BLaER1 treated with 17β-estradiol and CSF1 and Interleukin-3, amounts not matched to agents 10 nM and 100 nM (cell line): Measurements from ENCODE around the gene MGST3.
"Not testable (repeated sequence)": the region's sequence is repeated elsewhere in the genome, so short reads cannot be mapped to it uniquely, and the experiment has no call there.

Experiments used
- H3K27ac ChIP-seq, 11 experiments: shearing (Covaris generic); formaldehyde crosslinking; 2 replicates each; pipeline ENCODE4 v1.8.1; 2022
- H3K27me3 ChIP-seq, 11 experiments: shearing (Covaris generic); formaldehyde crosslinking; 2 replicates each; pipeline ENCODE4 v1.8.1; 2022
- H3K36me3 ChIP-seq, 11 experiments: shearing (Covaris generic); formaldehyde crosslinking; 2 replicates each; pipeline ENCODE4 v1.8.1; 2022
- H3K4me1 ChIP-seq, 10 experiments: shearing (Covaris generic); formaldehyde crosslinking; 2 replicates each; pipeline ENCODE4 v1.8.1; 2022
- H3K4me2 ChIP-seq, 11 experiments: shearing (Covaris generic); formaldehyde crosslinking; 2 replicates each; pipeline ENCODE4 v1.8.1; 2022
- H3K4me3 ChIP-seq, 10 experiments: shearing (Covaris generic); formaldehyde crosslinking; 2 replicates each; pipeline ENCODE4 v1.8.1; 2022
- H3K9ac ChIP-seq, 11 experiments: shearing (Covaris generic); formaldehyde crosslinking; 2 replicates each; pipeline ENCODE4 v1.8.1; 2022
- H3K9me3 ChIP-seq, 11 experiments: shearing (Covaris generic); formaldehyde crosslinking; replicated peaks in 1 of 11; 2 replicates each; pipeline ENCODE4 v1.8.1; 2022
- H4K20me1 ChIP-seq, 11 experiments: shearing (Covaris generic); formaldehyde crosslinking; 2 replicates each; pipeline ENCODE4 v1.8.1; 2022
- Cebpa-rat ChIP-seq, 11 experiments: shearing (Covaris generic); IDR thresholded peaks; 2 replicates each; pipeline ENCODE4 v1.8.1; 2022

Gene MGST3

GRCh38 chr1:165630629-165631341, at the start of gene MGST3:
Gene MGST3 (plus strand): TSS chr1:165631234. CDS start chr1:165649848, 18,614 bp downstream.
- TF ChIP-seq Cebpa-rat (IDR thresholded peaks at IDR 0.05): no peak
- Histone ChIP-seq H3K27ac (peak within 1 kb of the TSS; percentile 71 to 90 (median 83)), H3K9ac (peak within 1 kb of the TSS; percentile 74 to 88 (median 83)), H4K20me1 (peaks cover 0 to 32% (median 6%) of the 10 kb centered on the region in 11 experiments; a peak in 9 of 22 replicates), H3K36me3 (peaks cover 0 to 8% (median 0%) of the 10 kb centered on the region in 11 experiments; a peak in 1 of 22 replicates), H3K4me3 (peak within 1 kb of the TSS; percentile 66 to 94 (median 84)), H3K9me3 (no peaks in the 10 kb centered on the region), H3K4me2 (peak within 1 kb of the TSS; percentile 80 to 99 (median 95)), H3K27me3 (no peaks in the 10 kb centered on the region), H3K4me1 (peaks cover 17 to 38% (median 26%) of the 10 kb centered on the region in 10 experiments)

GRCh38 chr1:165581926-165582325, 49.1 kb upstream of the MGST3 start:
- H3K9ac ChIP-seq: no peak overlapping the region
- H3K27me3 ChIP-seq: peaks cover 0 to 8% (median 0%) of the 10 kb centered on the region in 11 experiments; a peak in 2 of 22 replicates
- no peak overlapping the region for H3K4me2 ChIP-seq
- no peaks in the 10 kb centered on the region for H3K36me3 ChIP-seq
- peaks cover 0 to 3% (median 0%) of the 10 kb centered on the region in 11 experiments; a peak in 1 of 22 replicates for H3K9me3 ChIP-seq
- peaks cover 0 to 14% (median 0%) of the 10 kb centered on the region in 10 experiments; a peak in 3 of 20 replicates for H3K4me1 ChIP-seq
- TF ChIP-seq Cebpa-rat (IDR thresholded peaks at IDR 0.05): no peak
- no peaks in the 10 kb centered on the region; a peak in 1 of 22 replicates for H4K20me1 ChIP-seq
- H3K27ac ChIP-seq: no peak overlapping the region
- no peak overlapping the region for H3K4me3 ChIP-seq

- Histone ChIP-seq H3K27me3 (peaks cover 0 to 48% (median 22%) of the 10 kb centered on the region in 11 experiments; a peak in 15 of 22 replicates), H3K4me2 (no peak overlapping the region), H3K4me3 (no peak overlapping the region), H4K20me1 (0 out of 22 replicates have a peak, but pooled peaks cover 0 to 8% (median 0%) of the 10 kb centered on the region in 11 experiments), H3K4me1 (peaks cover 0 to 14% (median 0%) of the 10 kb centered on the region in 10 experiments; a peak in 3 of 20 replicates), H3K36me3 (no peaks in the 10 kb centered on the region), H3K9ac (no peak overlapping the region), H3K9me3 (peaks cover 0 to 3% (median 0%) of the 10 kb centered on the region in 11 experiments; a peak in 1 of 22 replicates), H3K27ac (no peak overlapping the region)
- TF ChIP-seq Cebpa-rat (IDR thresholded peaks at IDR 0.05): no peak
Observed at GRCh38 chr1:165586398-165586797, 44.6 kb upstream of the MGST3 start.

- H3K9me3 ChIP-seq, H3K27ac ChIP-seq, H3K4me1 ChIP-seq, H3K9ac ChIP-seq, H3K4me2 ChIP-seq, H3K4me3 ChIP-seq, H3K36me3 ChIP-seq: not testable (repeated sequence)
- H3K27me3 ChIP-seq: peaks cover 24 to 86% (median 52%) of the 10 kb centered on the region in 11 experiments
- H4K20me1 ChIP-seq: peaks cover 0 to 13% (median 0%) of the 10 kb centered on the region in 11 experiments; a peak in 2 of 22 replicates
Observed at GRCh38 chr1:165591391-165591790, 39.6 kb upstream of the MGST3 start.

- Histone ChIP-seq H3K27me3 (peaks cover 24 to 80% (median 52%) of the 10 kb centered on the region in 11 experiments), H3K36me3 (no peaks in the 10 kb centered on the region), H3K4me1 (peaks cover 5 to 9% (median 7%) of the 10 kb centered on the region in 10 experiments; a peak in 16 of 20 replicates), H3K4me3 (no peak overlapping the region), H3K27ac (no peak overlapping the region), H3K9me3 (no peaks in the 10 kb centered on the region), H3K9ac (no peak overlapping the region), H3K4me2 (no peak overlapping the region), H4K20me1 (peaks cover 0 to 13% (median 0%) of the 10 kb centered on the region in 11 experiments; a peak in 2 of 22 replicates)
- TF ChIP-seq Cebpa-rat (IDR thresholded peaks at IDR 0.05): no peak
Observed at GRCh38 chr1:165592945-165593823, 37.9 kb upstream of the MGST3 start.

- Histone ChIP-seq H3K4me1 (peaks cover 15 to 31% (median 25%) of the 10 kb centered on the region in 10 experiments), H3K27me3 (peaks cover 24 to 59% (median 35%) of the 10 kb centered on the region in 11 experiments), H3K27ac (no peak overlapping the region), H3K36me3 (no peaks in the 10 kb centered on the region), H3K9me3 (no peaks in the 10 kb centered on the region), H4K20me1 (peaks cover 0 to 5% (median 0%) of the 10 kb centered on the region in 11 experiments; a peak in 2 of 22 replicates), H3K4me3 (no peak overlapping the region), H3K9ac (no peak overlapping the region), H3K4me2 (no peak overlapping the region)
- no peak for TF ChIP-seq Cebpa-rat (IDR thresholded peaks at IDR 0.05)
Observed at GRCh38 chr1:165595246-165595938, 35.6 kb upstream of the MGST3 start.

- H3K27me3 ChIP-seq: peaks cover 22 to 36% (median 27%) of the 10 kb centered on the region in 11 experiments
- TF ChIP-seq Cebpa-rat (IDR thresholded peaks at IDR 0.05): no peak
- H3K9me3 ChIP-seq: no peaks in the 10 kb centered on the region
- H3K4me2 ChIP-seq: peak overlapping the region; percentile 78 to 93 (median 88)
- H3K27ac ChIP-seq: peak overlapping the region; percentile 36 to 77 (median 57); a peak in 20 of 22 replicates
- peaks cover 26 to 39% (median 31%) of the 10 kb centered on the region in 10 experiments for H3K4me1 ChIP-seq
- H3K36me3 ChIP-seq: no peaks in the 10 kb centered on the region
- peak overlapping the region; percentile 51 to 73 (median 61) for H3K4me3 ChIP-seq
- H3K9ac ChIP-seq: peak overlapping the region; percentile 58 to 78 (median 71); a peak in 21 of 22 replicates
- H4K20me1 ChIP-seq: no peaks in the 10 kb centered on the region
Observed at GRCh38 chr1:165597883-165598675, 33.0 kb upstream of the MGST3 start.

- no peaks in the 10 kb centered on the region for H4K20me1 ChIP-seq
- TF ChIP-seq Cebpa-rat (IDR thresholded peaks at IDR 0.05): no peak
- peak overlapping the region; percentile 32 to 77 (median 57); a peak in 20 of 22 replicates for H3K27ac ChIP-seq
- peak overlapping the region; percentile 58 to 78 (median 71); a peak in 21 of 22 replicates for H3K9ac ChIP-seq
- peaks cover 16 to 30% (median 21%) of the 10 kb centered on the region in 11 experiments for H3K27me3 ChIP-seq
- H3K4me1 ChIP-seq: peaks cover 30 to 45% (median 35%) of the 10 kb centered on the region in 10 experiments
- H3K4me2 ChIP-seq: peak overlapping the region; percentile 78 to 93 (median 88)
- H3K4me3 ChIP-seq: peak overlapping the region; percentile 51 to 73 (median 61)
- H3K9me3 ChIP-seq: no peaks in the 10 kb centered on the region
- no peaks in the 10 kb centered on the region for H3K36me3 ChIP-seq
Observed at GRCh38 chr1:165598676-165599059, 32.4 kb upstream of the MGST3 start.
